ENCODE measurements around the gene HOXA10.

DNA sequence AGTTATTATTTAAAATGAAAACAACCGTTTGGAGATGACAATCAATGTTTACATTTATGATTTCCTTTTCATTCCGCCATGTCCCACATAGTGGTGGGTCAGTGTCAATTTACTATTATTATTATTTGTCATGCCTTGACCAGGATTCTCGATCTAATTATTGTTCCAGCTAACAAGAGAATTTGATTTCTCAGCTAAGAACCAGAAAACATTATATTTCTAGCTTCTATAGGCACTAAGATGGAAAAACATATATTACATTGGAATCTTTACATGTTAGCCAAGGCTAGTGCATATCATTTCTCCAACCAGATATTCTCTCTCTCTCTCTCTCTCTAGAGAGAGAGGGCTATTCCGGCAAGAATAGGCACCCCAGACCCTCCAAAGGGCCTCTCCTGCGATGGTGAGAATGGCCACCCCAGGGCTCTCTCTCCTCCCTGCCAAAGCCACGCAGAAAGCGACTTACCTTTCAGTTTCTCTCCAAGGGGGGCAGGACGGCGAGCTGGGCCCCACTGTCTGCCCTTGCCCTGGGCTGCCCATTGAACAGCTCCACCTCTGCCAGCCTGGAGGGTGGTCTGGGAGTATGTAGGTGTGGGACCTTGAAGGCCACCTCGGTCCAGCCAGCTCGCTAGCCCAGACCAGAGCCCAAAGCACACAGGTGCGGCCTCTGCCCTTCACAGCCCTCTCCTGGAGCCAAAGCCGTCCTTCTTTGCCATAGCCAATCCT, 24.1 kb downstream of the HOXA10 start:
- TF ChIP-seq, protein P1, sequence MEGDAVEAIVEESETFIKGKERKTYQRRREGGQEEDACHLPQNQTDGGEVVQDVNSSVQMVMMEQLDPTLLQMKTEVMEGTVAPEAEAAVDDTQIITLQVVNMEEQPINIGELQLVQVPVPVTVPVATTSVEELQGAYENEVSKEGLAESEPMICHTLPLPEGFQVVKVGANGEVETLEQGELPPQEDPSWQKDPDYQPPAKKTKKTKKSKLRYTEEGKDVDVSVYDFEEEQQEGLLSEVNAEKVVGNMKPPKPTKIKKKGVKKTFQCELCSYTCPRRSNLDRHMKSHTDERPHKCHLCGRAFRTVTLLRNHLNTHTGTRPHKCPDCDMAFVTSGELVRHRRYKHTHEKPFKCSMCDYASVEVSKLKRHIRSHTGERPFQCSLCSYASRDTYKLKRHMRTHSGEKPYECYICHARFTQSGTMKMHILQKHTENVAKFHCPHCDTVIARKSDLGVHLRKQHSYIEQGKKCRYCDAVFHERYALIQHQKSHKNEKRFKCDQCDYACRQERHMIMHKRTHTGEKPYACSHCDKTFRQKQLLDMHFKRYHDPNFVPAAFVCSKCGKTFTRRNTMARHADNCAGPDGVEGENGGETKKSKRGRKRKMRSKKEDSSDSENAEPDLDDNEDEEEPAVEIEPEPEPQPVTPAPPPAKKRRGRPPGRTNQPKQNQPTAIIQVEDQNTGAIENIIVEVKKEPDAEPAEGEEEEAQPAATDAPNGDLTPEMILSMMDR (IDR thresholded peaks at IDR 0.05; ENCODE audit: borderline replicate concordance, extremely low read depth, low read length, poor library complexity, severe bottlenecking), result no peak
- no peak for TF ChIP-seq EZH2 (IDR thresholded peaks at IDR 0.05; ENCODE audit: borderline replicate concordance, low read depth, low read length, severe bottlenecking)
